Fibroblast of villous mesenchyme (primary cell): ENCODE data around the gene MACROD2. TPM values are rescaled to one million over a fixed set of nuclear protein-coding genes. Genes with fewer than 3 reads are reported as not detected.
A peak's percentile ranks its signal among the peaks of the same experiment; 100 is the strongest.

ENCODE experiments used
- DNase-seq: peaks from one replicate; pipeline ENCODE4 v3.0.0-alpha.2; 2010; ENCODE audit warnings: low read depth
- H3K4me3 ChIP-seq: 2 replicates; pipeline ENCODE4 v1.5.1; 2011; ENCODE audit warnings: low read depth, mild to moderate bottlenecking, low read length
- CTCF ChIP-seq: IDR thresholded peaks from 2 replicates; pipeline ENCODE4 v1.5.1; 2012; ENCODE audit warnings: low read depth, mild to moderate bottlenecking, low read length; ENCODE audit not compliant: insufficient read depth
- total RNA-seq: library from RNA; depleted of rRNA; stranded (reverse); fragments of >200 nt; gene quantifications from 2 replicates; pipeline ENCODE4 v1.2.3, GENCODE V29; 2012

MACROD2 gene
- total RNA-seq, 1 donor, result 1.7 TPM

DNA sequence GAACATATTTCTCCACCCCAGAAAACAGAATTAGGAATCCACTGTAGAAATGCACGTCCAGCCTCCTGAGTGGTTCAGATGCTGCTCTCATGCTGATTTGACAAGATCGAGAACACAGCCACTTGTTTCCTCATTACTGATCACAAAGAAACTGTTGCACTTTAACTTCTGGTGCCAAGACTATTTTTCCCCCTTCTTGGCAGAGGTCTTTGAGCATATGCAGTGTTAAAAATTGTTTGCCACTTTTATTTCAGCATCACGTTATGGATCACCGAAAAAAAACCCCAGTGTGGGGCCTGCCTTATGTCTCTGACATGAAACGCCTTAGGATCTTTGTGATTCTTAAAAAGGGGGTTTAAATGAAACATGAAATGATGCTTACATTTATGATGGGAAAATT lies 1511.0 kb downstream of the MACROD2 start:
- TF ChIP-seq CTCF, result no peak
- no peak for DNase-seq
- H3K4me3 ChIP-seq, result no peak overlapping the region

DNA sequence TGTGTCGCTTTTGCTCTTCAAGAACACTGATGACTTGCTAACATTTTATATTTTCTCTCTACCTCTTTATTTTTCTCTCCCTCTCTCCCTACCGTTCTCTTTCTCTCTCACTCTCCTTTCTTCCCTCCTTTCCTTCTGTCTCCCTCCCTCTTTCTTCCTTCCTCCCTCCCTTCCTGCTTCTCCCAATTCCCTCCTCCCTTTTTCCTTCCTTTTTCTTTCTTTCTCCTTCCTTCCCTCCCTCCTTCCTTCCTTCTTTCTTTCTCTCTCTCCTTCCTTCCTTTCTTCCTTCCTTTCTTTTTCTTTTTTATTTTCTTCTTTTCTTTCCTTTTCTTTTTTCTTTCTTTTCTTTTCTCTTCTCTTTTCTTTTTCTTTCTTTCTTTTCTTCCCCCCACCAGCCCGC lies 1511.8 kb downstream of the MACROD2 start:
- no peak for DNase-seq
- H3K4me3 ChIP-seq, result no peak overlapping the region
- no peak for TF ChIP-seq CTCF

DNA sequence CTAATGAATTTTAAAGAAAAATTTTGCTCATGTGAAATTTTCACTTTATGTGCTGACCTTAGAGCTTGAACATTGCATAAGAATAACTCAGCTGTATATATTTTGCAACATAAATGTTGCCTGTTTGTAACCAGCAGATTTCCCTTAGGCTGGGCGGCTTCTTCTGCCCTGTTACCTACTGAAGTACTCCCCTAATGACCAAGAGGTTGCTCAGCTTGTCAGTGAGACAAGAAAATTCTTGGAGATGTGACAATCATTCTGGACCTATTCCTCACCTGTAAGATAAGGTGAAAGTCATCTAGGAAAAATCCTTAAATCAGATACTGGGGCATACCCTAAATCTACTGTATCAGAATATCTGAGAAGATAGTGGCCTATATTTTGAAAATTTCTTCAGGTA lies 1516.2 kb downstream of the MACROD2 start:
- DNase-seq, result peak; percentile 3
- no peak overlapping the region for H3K4me3 ChIP-seq
- TF ChIP-seq CTCF, result no peak

DNA sequence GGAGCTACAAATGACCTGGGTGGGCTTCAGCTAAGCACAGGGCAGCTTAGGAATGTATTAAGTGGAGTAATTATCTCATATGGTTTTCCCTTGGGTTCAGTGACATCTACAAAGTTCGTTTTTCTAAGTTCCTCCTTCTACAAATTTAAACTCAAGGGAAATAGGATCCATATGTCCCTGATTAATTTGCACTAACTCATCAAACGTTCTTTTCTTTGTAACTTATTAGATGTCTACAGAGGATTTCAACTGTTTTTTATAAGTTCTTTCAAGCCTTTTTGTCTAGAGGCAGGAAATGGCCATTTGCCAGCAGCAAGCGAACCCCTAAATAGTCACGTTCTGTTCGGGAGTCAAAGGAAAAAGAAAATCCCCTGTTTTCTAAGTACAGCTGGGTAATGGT lies 1517.6 kb downstream of the MACROD2 start:
- H3K4me3 ChIP-seq, result no peak overlapping the region
- TF ChIP-seq CTCF, result no peak
- DNase-seq, result no peak

GRCh38 chr20:15515691-15516090 lies 1520.4 kb downstream of the MACROD2 start:
- DNase-seq, result no peak
- TF ChIP-seq CTCF, result no peak
- H3K4me3 ChIP-seq, result no peak overlapping the region

- H3K4me3 ChIP-seq, result no peak overlapping the region
- DNase-seq, result no peak
- no peak for TF ChIP-seq CTCF
Measured at GRCh38 chr20:15520930-15521524, 1525.7 kb downstream of the MACROD2 start.

- TF ChIP-seq CTCF, result no peak
- DNase-seq, result no peak
Measured at GRCh38 chr20:15523400-15523799, 1528.1 kb downstream of the MACROD2 start.

More at GRCh38 chr20:15523400-15523799, 1528.1 kb downstream of the MACROD2 start:
- no peak overlapping the region for H3K4me3 ChIP-seq
